HG02938 (cell line): ENCODE measurements around the gene RNF186.

Experiments used
- ATAC-seq: cut with Tn5 transposase; IDR thresholded peaks from one replicate; pipeline ENCODE4 v1.9.1; 2021; ENCODE audit warnings: mild to moderate bottlenecking, moderate library complexity; ENCODE audit not compliant: unreplicated experiment

Gene RNF186

GRCh38 chr1:19768353-19769210 is 46.5 kb downstream of the RNF186 start:
- ATAC-seq = no peak

- ATAC-seq = no peak
Measured at GRCh38 chr1:19765623-19766022, 49.5 kb downstream of the RNF186 start.

- no peak for ATAC-seq
Measured at GRCh38 chr1:19764848-19765247, 50.2 kb downstream of the RNF186 start.
